ENCODE data around the gene RRAS. TPM values are rescaled to one million over a fixed set of nuclear protein-coding genes. Genes with fewer than 3 reads are reported as not detected.

RRAS gene
- total RNA-seq, 4 donors from 2014 or later: 12.4 to 26.2 (median 24.2) TPM

GRCh38 chr19:49662011-49662410 is 22.1 kb upstream of the RRAS start:
- ATAC-seq: no peak

GRCh38 chr19:49660338-49660961 is 20.5 kb upstream of the RRAS start:
- Histone ChIP-seq H3K9me3 (no peaks in the 10 kb centered on the region), H3K4me3 (no peak overlapping the region), H3K36me3 (peaks cover 0 to 69% of the 10 kb centered on the region in 2 donors), H3K4me1 (peaks cover 8 to 17% of the 10 kb centered on the region in 2 donors), H3K27me3 (no peaks in the 10 kb centered on the region), H3K27ac (no peak overlapping the region)
- ATAC-seq: no peak
- no peak for DNase-seq
- intact Hi-C loops (cut with DNase I; ENCODE audit: low total_unique reads): no loop called here
- in situ Hi-C loops (cut with MboI; ENCODE audit: low sequenced_read_pairs in 4 of 4): loop anchor here in 1 of 4 donors (10.0 kb wide), 1 partner anchor 86 kb away; no protein-coding TSS in a partner anchor
- no peak for TF ChIP-seq CTCF (IDR thresholded peaks at IDR 0.05 in 4 of 5, conservative IDR thresholded peaks at IDR 0.05 in 1 of 5)
- no peak for TF ChIP-seq POLR2A (IDR thresholded peaks at IDR 0.05)

More at GRCh38 chr19:49662011-49662410, 22.1 kb upstream of the RRAS start:
- no peak for DNase-seq
- H3K27me3 ChIP-seq: no peaks in the 10 kb centered on the region
- peaks cover 16 to 23% of the 10 kb centered on the region in 2 donors for H3K4me1 ChIP-seq
- peaks cover 0 to 53% of the 10 kb centered on the region in 2 donors for H3K36me3 ChIP-seq
- no peaks in the 10 kb centered on the region for H3K9me3 ChIP-seq
- no peak overlapping the region for H3K27ac ChIP-seq
- H3K4me3 ChIP-seq: no peak overlapping the region
- intact Hi-C loops (cut with DNase I; ENCODE audit: low total_unique reads): no loop called here
- TF ChIP-seq POLR2A (IDR thresholded peaks at IDR 0.05) (no peak), CTCF (IDR thresholded peaks at IDR 0.05 in 4 of 5, conservative IDR thresholded peaks at IDR 0.05 in 1 of 5) (no peak)
- in situ Hi-C loops (cut with MboI; ENCODE audit: low sequenced_read_pairs in 4 of 4): loop anchor here in 1 of 4 donors (10.0 kb wide), 1 partner anchor 87 kb away; no protein-coding TSS in a partner anchor

- no peak for TF ChIP-seq CTCF (IDR thresholded peaks at IDR 0.05 in 4 of 5, conservative IDR thresholded peaks at IDR 0.05 in 1 of 5)
- TF ChIP-seq POLR2A (IDR thresholded peaks at IDR 0.05): no peak
- Histone ChIP-seq H3K27me3 (no peaks in the 10 kb centered on the region), H3K4me1 (peaks cover 3 to 5% of the 10 kb centered on the region in 2 donors), H3K4me3 (no peak overlapping the region), H3K36me3 (peaks cover 0 to 85% of the 10 kb centered on the region in 2 donors), H3K27ac (no peak overlapping the region), H3K9me3 (no peaks in the 10 kb centered on the region)
- intact Hi-C loops (cut with DNase I; ENCODE audit: low total_unique reads) (no loop called here), in situ Hi-C loops (cut with MboI; ENCODE audit: low sequenced_read_pairs in 4 of 4) (no loop called here)
- ATAC-seq (no peak), DNase-seq (no peak)
Observed at GRCh38 chr19:49658566-49659442, 18.9 kb upstream of the RRAS start.

- in situ Hi-C loops (cut with MboI; ENCODE audit: low sequenced_read_pairs in 4 of 4) (no loop called here), intact Hi-C loops (cut with DNase I; ENCODE audit: low total_unique reads) (no loop called here)
- H3K4me1 ChIP-seq: no peaks in the 10 kb centered on the region
- H3K27me3 ChIP-seq: no peaks in the 10 kb centered on the region
- H3K27ac ChIP-seq: no peak overlapping the region
- H3K9me3 ChIP-seq: no peaks in the 10 kb centered on the region
- DNase-seq (no peak), ATAC-seq (no peak)
- no peak overlapping the region for H3K4me3 ChIP-seq
- H3K36me3 ChIP-seq: peaks cover 0 to 92% of the 10 kb centered on the region in 2 donors
- TF ChIP-seq POLR2A (IDR thresholded peaks at IDR 0.05) (no peak), CTCF (IDR thresholded peaks at IDR 0.05 in 4 of 5, conservative IDR thresholded peaks at IDR 0.05 in 1 of 5) (no peak)
Observed at GRCh38 chr19:49658139-49658517, 18.2 kb upstream of the RRAS start.
